ENCODE measurements around the gene GABRB1.
A peak's percentile ranks its signal among the peaks of the same experiment; 100 is the strongest.

The GABRB1 gene

DNA sequence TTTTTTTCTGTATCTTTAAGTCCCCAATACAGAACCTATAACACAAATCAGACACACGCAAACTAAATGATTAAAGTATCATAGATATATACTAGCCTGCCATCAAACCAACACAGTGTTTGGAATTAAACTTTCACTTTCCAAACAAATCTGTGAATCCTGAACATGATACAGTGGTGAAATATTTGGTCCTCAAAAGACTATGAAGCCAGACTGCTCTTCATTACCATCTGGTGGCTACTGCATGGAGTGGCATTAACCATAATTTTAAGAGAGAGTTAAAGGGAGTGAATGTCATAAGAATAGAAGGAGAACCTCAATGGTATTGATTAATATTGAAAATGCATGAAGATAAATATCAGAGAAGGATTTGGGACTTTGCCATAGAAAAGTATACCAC is 28.8 kb upstream of the GABRB1 start:
- TF ChIP-seq, protein P1, sequence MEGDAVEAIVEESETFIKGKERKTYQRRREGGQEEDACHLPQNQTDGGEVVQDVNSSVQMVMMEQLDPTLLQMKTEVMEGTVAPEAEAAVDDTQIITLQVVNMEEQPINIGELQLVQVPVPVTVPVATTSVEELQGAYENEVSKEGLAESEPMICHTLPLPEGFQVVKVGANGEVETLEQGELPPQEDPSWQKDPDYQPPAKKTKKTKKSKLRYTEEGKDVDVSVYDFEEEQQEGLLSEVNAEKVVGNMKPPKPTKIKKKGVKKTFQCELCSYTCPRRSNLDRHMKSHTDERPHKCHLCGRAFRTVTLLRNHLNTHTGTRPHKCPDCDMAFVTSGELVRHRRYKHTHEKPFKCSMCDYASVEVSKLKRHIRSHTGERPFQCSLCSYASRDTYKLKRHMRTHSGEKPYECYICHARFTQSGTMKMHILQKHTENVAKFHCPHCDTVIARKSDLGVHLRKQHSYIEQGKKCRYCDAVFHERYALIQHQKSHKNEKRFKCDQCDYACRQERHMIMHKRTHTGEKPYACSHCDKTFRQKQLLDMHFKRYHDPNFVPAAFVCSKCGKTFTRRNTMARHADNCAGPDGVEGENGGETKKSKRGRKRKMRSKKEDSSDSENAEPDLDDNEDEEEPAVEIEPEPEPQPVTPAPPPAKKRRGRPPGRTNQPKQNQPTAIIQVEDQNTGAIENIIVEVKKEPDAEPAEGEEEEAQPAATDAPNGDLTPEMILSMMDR (IDR thresholded peaks at IDR 0.05), result no peak
- Histone ChIP-seq H3K9ac (no peak overlapping the region), H3K4me3 (ENCODE audit: low read depth, low read length) (no peak overlapping the region), H3K4me2 (ENCODE audit: low read length) (no peak overlapping the region), H3K79me2 (no peaks in the 10 kb centered on the region), H3K4me1 (no peaks in the 10 kb centered on the region), H3K27me3 (ENCODE audit: control insufficient read depth, insufficient read depth, low read length) (no peaks in the 10 kb centered on the region), H3K27ac (no peak overlapping the region), H3K9me3 (ENCODE audit: control insufficient read depth, low read length) (no peaks in the 10 kb centered on the region), H3K36me3 (ENCODE audit: control insufficient read depth, insufficient read depth, low read length) (no peaks in the 10 kb centered on the region), H2AFZ (no peak overlapping the region)

- H3K4me3 ChIP-seq (ENCODE audit: low read depth, low read length), result no peak overlapping the region
- no peak overlapping the region for H3K9ac ChIP-seq
- no peaks in the 10 kb centered on the region for H3K36me3 ChIP-seq (ENCODE audit: control insufficient read depth, insufficient read depth, low read length)
- no peaks in the 10 kb centered on the region for H3K4me1 ChIP-seq
- TF ChIP-seq, protein P1 (IDR thresholded peaks at IDR 0.05), result no peak
- no peaks in the 10 kb centered on the region for H3K27me3 ChIP-seq (ENCODE audit: control insufficient read depth, insufficient read depth, low read length)
- H3K4me2 ChIP-seq (ENCODE audit: low read length), result peak overlapping the region; percentile 23
- no peak overlapping the region for H3K27ac ChIP-seq
- no peaks in the 10 kb centered on the region for H3K9me3 ChIP-seq (ENCODE audit: control insufficient read depth, low read length)
- no peaks in the 10 kb centered on the region for H3K79me2 ChIP-seq
- H2AFZ ChIP-seq, result no peak overlapping the region
Measured at GRCh38 chr4:47010347-47010911, 20.9 kb upstream of the GABRB1 start.

DNA sequence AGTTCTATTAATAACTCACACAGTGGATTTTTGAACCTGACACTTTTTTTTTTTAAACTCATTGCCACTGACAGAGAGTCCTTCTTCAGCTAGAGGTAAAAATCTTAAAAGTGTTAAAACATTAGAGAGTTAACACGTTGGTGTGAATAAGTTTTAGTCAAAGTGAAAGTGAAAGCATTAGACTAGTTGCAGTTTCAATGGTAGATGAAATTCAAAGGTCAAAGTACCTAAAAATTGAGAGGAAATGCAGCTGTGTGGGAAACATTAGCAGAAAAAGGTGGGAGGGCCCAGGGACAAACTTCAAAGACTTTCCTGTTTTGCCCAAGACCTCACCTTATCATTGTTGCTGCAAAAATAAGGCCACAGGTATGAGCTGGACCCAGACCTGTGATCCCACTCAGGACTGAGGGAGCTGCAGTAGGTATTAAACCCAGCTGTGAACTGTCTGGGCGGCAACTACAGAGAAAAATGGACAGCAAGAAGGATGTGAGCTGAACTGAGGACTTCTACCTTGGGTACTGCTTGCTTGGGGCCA is 20.4 kb upstream of the GABRB1 start:
- TF ChIP-seq, protein P1 (IDR thresholded peaks at IDR 0.05), result no peak
- H3K4me2 ChIP-seq (ENCODE audit: low read length), result peak overlapping the region; percentile 23
- no peak overlapping the region for H3K9ac ChIP-seq
- no peak overlapping the region for H3K27ac ChIP-seq
- no peaks in the 10 kb centered on the region for H3K9me3 ChIP-seq (ENCODE audit: control insufficient read depth, low read length)
- H3K36me3 ChIP-seq (ENCODE audit: control insufficient read depth, insufficient read depth, low read length), result no peaks in the 10 kb centered on the region
- no peak overlapping the region for H2AFZ ChIP-seq
- no peak overlapping the region for H3K4me3 ChIP-seq (ENCODE audit: low read depth, low read length)
- no peaks in the 10 kb centered on the region for H3K27me3 ChIP-seq (ENCODE audit: control insufficient read depth, insufficient read depth, low read length)
- H3K4me1 ChIP-seq, result no peaks in the 10 kb centered on the region
- H3K79me2 ChIP-seq, result no peaks in the 10 kb centered on the region

- Histone ChIP-seq H2AFZ (no peak overlapping the region), H3K4me1 (no peaks in the 10 kb centered on the region), H3K27ac (no peak overlapping the region), H3K9me3 (ENCODE audit: control insufficient read depth, low read length) (no peaks in the 10 kb centered on the region), H3K4me3 (ENCODE audit: low read depth, low read length) (no peak overlapping the region), H3K79me2 (no peaks in the 10 kb centered on the region), H3K4me2 (ENCODE audit: low read length) (no peak overlapping the region), H3K27me3 (ENCODE audit: control insufficient read depth, insufficient read depth, low read length) (no peaks in the 10 kb centered on the region), H3K9ac (no peak overlapping the region), H3K36me3 (ENCODE audit: control insufficient read depth, insufficient read depth, low read length) (no peaks in the 10 kb centered on the region)
- TF ChIP-seq, protein P1 (IDR thresholded peaks at IDR 0.05), result no peak
Measured at GRCh38 chr4:47012676-47013075, 18.7 kb upstream of the GABRB1 start.

GRCh38 chr4:47013373-47013772 is 18.0 kb upstream of the GABRB1 start:
- Histone ChIP-seq H3K4me3 (ENCODE audit: low read depth, low read length) (no peak overlapping the region), H3K9me3 (ENCODE audit: control insufficient read depth, low read length) (no peaks in the 10 kb centered on the region), H3K27me3 (ENCODE audit: control insufficient read depth, insufficient read depth, low read length) (no peaks in the 10 kb centered on the region), H3K4me2 (ENCODE audit: low read length) (no peak overlapping the region), H3K79me2 (no peaks in the 10 kb centered on the region), H3K4me1 (no peaks in the 10 kb centered on the region), H2AFZ (no peak overlapping the region), H3K9ac (no peak overlapping the region), H3K27ac (no peak overlapping the region), H3K36me3 (ENCODE audit: control insufficient read depth, insufficient read depth, low read length) (no peaks in the 10 kb centered on the region)
- TF ChIP-seq, protein P1 (IDR thresholded peaks at IDR 0.05), result no peak
